NCI-H510A treated with DMSO at 0.1 percent for 48 hours (cell line): Measurements from ENCODE around the gene ZNHIT2.
"Not testable (repeated sequence)": the region's sequence is repeated elsewhere in the genome, so short reads cannot be mapped to it uniquely, and the experiment has no call there.

Experiments
- DNase-seq: peaks from one replicate; lab custom pipeline; 2025; lab: John Stamatoyannopoulos, UW

ZNHIT2 gene

DNA sequence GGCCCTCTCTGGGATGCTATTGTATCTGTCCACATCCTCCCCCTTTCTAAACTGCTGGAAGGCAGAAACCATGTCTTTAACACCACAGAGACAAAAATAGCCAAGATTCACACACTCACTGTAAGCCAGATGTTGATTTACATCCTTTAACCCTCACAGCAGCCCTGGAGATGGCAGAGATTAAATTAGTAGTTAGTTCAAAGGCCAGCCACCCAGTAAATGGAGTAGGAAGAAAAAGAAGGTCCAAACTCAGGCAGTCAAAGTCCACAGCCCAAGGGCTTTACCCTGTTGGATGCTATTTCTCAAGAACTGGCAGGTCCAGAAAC lies 2.1 kb upstream of the ZNHIT2 start:
- no peak for DNase-seq

DNA sequence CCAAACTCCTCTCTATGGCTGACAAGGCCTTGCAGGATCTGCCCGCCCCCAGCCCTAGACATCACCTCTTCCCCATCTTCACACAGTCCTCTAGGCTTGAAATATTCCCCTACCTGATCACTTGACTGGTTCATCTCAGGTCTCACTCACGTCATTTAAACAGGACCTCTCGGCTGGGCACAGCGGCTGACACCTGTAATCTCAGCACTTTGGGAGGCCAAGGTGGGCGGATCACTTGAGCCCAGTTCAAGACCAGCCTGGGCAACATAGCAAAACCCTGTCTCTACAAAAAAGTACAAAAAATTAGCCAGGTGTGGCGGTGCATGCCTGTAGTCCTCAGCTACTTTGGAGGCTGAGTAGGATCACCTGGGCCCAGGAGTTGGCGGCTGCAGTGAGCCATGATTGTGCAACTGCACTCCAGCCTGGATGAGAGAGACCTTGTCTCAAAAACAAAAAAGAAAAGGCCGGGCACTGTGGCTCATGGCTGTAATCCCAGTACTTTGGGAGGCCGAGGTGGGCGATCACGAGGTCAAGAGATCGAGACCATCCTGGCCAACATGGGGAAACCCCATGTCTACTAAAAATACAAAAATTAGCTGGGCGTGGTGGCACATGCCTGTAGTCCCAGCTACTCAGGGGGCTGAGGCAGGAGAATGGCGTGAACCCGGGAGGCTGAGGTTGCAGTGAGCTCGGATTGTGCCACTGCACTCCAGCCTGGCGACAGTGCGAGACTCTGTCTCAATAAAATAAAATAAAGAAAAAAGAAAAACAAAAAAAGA lies 1.6 kb upstream of the ZNHIT2 start:
- DNase-seq: not testable (repeated sequence)

DNA sequence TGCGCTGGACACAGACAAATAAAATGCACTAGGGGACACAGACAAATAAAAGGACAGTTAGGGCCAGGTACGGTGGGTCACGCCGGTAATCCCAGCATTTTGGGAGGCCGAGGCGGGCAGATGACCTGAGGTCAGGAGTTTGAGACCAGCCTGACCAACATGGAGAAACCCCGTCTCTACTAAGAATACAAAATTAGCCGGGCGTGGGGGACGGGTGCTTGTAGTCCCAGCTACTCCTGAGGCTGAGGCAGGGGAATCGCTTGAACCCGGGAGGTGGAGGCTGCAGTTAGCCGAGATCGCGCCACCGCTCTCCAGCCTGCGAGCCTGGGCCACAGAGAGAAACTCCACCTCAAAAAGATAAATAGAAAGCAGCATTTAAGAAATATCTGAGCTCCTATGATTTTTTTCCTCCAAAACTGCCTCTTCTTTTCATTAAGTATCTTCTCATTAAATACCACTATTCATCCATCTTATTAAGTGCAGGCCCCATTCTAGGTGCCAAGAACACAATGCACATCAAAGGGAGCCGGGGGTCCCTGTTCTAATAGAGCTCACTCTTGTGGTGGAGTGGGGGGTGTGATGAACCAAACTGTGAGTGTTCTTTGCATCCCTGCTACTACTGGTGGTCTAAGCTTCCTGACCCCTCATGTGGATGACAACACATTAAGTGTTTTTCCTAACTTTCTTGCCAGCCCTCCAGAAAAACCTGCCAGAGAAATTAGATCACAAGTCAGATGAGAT lies 766 bp upstream of the ZNHIT2 start:
- no peak for DNase-seq

DNA sequence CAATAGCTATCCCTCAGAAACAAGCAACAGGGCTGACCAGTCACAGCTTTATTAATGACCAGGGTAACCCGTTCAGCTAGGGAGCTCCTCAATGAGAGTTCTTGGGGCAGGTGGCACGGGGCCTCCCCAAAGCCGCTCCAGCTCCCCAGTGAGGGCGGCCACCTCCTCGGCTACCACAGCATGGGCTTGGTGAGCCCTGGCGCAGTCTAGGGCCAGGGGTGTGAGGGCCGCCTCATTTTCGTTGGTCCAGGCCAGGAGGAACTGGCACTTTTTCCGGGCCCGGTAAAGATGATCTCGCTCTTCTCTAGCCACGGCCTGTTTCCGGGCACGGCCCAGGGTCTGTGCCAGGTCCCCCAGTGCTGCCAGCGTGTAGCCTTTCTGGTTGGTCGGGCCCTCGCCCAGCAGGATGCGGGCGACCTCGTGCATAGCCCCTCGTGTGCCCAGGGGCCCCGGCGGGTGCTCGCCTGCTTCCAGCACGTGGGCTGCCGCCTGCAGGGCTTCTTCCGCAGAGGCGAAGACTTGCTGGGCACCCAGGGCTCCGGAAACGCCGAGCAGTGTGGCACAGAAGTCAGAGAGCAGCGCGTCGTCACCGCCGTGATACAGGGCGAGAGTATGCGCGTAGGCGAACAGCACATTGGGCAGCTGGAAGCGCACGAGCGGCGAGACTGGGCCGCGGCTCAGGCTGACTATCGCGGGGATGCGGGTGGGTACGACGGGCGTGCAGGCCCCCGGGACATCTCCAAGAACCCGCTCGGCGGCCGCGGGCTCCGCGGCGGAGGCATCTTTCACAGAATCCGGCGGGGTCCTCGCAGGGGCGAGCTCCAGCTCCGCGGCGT lies 913 bp downstream of the ZNHIT2 start:
- peak; percentile 9 for DNase-seq

DNA sequence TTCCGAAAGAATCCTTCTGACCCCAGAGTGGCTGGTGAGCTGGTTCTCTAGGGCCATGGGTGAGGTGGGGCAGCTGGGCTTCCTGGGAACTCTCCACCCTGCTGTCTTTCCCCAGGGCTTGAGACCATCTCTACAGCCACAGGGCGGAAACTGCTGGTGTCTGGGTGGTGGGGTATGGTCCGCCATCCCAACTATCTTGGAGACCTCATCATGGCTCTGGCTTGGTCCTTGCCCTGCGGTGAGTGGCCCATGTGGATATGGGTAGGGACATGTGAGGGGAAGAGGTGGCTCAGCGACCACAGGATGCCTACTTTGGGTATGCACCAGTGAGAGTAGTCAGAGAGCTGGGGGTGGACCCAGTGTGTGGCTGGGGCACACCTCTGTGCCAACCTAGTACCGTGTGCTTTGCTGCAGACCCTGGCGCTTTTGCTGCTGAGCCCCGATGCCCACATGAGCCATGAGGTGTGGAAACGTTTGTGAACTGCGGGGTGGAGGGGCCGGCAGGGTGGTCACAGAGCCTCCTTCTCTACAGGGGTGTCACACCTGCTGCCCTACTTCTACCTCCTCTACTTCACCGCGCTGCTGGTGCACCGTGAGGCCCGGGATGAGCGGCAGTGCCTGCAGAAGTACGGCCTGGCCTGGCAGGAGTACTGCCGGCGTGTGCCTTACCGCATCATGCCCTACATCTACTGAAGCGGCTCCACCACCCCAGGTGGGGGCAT lies 2.0 kb downstream of the ZNHIT2 start:
- DNase-seq: no peak

DNA sequence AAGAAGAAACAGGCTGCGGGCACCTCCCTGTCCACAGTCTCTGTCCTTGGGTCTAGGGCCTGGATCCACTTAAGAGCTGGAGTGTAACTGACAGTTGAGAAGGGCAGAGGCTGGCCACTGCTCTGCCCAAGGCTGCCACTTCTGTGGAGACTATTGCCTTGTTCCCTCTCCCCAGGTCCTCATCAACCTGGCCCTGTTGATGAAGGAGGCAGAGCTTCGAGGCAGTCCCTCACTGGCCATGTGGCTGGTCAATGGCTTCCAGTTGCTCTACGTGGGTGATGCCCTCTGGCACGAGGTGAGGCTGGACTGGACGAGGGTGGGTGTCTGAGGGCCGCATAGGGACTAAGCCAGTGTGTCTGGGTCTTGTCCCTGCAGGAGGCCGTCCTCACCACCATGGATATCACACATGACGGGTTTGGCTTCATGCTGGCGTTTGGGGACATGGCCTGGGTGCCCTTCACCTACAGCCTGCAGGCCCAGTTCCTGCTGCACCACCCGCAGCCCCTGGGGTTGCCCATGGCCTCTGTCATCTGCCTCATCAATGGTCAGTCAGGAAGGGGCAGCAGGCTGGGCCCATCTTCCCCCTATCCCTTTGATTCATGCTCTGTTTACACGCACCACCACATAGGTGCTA lies 2.8 kb downstream of the ZNHIT2 start:
- DNase-seq: no peak

DNA sequence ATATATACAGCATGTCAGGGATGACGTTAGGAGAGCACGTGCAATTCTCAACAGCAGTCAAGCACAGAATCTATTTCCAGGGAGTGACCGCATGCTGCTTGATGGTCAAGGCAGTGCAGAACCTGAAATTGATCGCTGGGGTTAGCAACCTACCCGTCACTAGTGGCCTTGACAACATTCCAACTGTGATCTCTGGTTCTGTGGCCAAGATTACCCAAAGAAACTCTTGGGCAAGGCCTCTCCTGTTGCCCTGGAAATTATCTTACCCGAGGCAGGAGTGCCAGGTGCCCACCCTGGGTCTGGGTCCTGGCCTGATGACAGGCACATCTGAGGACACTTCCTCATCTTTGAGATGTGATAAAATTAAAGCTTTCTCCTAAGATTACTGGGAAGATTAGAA lies 3.7 kb downstream of the ZNHIT2 start:
- no peak for DNase-seq

DNA sequence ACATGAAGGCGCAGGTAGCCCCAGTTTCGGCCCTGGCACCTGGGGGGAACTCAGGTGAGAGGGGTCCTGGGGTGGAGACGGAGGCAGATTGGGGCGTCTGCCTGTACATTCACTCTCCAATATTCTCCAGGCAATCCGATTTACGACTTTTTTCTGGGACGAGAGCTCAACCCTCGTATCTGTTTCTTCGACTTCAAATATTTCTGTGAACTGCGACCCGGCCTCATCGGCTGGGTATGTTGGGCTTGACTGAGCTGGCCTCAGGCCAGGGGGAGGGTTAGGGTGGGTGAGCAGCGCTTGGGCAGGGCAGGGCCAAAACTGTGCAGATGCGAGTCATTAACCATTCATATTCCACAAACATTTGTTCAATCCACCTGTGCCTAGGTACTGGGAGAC lies 4.1 kb downstream of the ZNHIT2 start:
- no peak for DNase-seq

DNA sequence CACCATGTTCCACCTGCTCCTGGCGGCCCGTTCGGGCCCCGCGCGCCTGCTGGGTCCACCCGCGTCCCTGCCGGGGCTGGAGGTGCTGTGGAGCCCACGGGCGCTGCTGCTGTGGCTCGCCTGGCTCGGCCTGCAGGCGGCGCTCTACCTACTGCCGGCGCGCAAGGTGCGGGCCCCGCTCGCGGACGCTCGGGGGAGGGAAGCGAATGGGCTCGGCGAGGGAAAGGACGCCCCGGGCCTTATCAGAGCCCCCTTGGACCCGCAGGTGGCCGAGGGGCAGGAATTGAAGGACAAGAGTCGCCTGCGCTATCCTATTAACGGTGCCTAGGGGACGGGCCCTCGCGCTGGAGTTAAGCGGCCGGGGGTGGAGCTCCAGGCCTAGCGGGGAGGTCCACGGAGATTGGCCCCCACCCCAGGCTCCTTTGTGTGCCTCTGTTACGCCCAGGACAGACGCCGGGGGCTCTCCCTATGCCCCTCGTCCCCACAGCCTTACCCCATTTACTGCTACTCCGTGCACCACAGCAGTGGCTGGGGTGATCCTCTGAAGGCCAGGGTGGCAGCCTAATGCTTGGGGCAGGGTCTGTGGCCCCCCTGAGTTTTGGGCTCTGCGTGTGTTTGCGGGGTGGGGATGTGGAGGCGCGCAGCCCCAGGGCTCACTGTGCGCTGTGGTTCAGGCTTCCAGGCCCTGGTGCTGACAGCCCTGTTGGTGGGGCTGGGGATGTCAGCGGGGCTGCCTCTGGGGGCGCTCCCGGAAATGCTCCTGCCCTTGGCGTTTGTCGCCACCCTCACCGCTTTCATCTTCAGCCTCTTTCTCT lies 4.7 kb downstream of the ZNHIT2 start:
- DNase-seq: peak; percentile 53

DNA sequence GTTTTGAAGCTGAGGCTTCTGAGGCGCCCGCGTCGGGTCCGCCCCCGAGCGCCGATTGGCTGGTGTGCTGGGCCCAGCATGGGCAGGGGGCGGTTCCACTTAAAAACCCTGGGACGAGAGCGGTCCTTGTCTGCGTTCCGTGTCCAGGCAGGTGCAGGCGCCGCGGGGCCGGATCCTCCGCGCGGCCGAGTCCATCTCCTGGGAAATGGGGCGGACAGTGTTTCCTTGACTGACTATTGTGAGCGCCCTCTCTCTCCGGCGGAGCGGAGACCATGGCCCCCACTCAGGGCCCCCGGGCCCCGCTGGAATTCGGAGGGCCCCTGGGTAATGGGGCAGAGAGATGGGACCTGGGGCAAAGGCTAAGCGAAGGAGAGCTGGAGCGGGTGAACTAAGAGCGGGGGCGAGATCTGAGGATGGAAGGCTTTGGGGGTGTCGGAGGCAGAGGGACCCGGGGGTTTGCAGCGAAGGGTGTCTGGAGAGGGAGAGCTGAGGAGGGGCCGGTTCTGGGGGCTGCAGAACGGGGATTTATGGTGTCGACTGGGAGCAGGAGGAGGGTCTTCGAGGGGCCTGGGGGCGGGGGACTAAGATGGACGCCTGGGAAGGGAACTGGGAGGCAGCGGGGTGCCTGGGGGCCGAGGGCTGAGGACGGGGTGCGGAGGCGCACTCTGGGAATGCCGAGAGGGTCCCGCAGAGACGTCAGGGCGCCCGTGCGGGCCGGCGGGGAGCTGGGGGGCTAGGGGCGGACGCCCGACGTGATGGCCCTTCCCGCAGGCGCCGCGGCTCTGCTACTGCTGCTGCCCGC lies 5.6 kb downstream of the ZNHIT2 start, which contains the start of gene TM7SF2:
TSS of gene TM7SF2 (plus strand) at position 129 of the 802 bp plus-strand sequence. CDS start at position 273, 144 bp downstream.
- peak; percentile 95 for DNase-seq

DNA sequence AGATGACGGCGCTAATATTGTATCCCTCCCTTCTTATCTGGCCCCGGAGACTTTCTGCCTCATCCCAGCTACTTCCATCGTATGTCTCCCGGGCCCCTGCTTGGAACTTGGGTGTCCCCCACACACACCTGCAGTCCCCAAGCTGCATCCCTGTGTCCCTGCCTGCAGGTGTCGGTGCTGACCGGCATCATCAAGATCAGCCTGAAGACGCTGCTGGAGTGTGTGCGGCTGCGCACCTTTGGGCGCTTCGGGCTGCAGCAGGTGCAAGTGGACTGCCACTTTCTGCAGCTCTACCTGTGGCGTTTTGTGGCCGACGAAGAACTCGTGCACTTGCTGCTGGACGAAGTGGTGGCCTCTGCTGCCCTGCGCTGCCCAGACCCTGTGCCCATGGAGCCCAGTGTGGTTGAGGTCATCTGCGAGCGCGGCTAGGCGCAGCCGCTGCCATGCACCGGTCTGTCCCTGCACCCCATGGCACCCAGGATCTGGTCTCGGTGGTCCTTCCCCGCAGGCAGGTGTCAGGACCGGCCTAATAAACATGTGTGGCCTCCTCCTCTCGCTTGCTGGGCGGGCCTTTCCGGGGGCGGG lies 6.2 kb downstream of the ZNHIT2 start:
- DNase-seq: no peak

DNA sequence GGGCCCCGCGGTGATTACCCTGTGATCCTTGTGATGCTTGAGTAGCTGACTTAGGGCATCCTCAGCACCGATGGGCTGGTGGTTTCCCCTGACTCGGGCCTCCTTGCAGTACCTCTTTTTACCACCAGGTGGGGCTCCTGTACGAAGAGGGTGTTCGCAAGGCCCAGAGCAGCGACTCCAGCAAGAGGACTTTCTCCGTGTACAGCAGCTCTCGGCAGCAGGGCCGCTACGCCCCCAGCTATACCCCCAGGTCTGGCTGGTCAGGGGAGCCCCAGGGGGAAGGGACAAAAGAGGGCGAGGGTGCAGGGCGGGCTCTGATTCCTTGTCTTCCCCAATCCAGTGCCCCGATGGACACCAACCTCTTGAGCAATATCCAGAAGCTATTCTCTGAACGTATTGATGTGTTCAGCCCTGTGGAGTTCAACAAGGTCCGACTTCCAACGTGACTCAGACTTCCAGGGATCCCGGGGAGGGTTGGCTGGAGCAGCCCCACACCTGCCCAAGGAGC lies 7.1 kb downstream of the ZNHIT2 start:
- DNase-seq: peak; percentile 91

DNA sequence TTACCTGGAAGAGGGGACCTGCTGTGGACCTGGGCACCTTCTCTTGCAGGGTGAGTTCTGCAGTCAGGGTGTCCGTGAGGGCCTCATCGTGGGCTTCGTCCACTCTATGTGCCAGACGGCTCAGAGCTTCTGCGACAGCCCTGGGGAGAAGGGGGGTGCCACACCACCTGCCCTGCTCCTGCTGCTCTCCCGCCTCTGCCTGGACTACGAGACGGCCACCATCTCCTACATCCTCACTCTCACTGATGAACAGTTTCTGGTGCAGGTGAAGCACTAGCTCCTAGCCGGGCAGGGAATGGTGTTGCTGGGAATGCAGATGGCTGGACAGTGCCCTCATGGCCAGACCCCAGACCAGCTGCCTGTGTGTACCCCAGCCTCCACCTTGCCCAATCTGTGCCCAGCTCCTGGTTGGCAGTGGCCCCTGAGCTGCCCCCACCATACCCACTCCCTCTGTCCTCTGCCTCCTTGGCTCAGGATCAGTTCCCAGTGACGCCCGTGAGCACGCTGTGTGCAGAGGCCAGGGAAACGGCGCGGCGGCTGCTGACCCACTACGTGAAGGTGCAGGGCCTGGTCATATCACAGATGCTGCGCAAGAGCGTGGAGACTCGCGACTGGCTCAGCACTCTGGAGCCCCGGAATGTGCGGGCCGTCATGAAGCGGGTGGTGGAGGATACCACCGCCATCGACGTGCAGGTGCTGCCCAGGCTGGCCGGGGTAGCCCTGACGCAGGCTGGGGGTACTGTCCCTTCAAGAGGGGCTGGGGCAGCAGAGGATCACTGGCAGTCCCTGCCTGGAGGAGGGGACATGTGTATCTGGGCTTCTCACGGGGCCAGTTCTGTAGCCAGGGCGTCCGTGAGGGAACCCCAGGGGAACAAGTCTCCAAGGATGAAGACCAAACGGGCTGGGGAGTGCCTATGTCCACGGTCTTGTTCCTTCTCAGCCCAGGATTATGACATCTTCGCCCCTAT lies 8.0 kb downstream of the ZNHIT2 start:
- DNase-seq: no peak

DNA sequence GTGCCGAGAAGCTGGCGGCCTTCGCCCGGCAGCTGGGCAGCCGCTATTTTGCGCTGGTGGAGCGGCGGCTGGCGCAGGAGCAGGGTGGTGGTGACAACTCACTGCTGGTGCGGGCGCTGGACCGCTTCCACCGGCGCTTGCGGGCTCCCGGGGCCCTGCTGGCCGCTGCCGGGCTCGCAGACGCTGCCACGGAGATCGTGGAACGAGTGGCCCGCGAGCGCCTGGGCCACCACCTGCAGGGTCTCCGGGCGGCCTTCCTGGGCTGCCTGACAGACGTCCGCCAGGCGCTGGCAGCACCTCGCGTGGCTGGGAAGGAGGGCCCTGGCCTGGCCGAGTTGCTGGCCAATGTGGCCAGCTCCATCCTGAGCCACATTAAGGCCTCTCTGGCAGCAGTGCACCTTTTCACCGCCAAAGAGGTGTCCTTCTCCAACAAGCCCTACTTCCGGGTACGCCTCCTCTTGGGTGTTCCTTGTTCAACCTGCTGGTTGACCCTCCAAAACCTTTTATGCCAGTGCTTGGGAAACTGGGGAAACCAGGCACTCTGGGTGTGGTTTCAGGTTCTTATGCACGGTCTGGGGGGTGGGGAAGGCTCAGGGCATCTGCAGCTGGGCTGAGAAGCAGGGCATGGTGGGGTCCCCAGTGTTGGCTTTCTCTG lies 8.9 kb downstream of the ZNHIT2 start:
- no peak for DNase-seq

DNA sequence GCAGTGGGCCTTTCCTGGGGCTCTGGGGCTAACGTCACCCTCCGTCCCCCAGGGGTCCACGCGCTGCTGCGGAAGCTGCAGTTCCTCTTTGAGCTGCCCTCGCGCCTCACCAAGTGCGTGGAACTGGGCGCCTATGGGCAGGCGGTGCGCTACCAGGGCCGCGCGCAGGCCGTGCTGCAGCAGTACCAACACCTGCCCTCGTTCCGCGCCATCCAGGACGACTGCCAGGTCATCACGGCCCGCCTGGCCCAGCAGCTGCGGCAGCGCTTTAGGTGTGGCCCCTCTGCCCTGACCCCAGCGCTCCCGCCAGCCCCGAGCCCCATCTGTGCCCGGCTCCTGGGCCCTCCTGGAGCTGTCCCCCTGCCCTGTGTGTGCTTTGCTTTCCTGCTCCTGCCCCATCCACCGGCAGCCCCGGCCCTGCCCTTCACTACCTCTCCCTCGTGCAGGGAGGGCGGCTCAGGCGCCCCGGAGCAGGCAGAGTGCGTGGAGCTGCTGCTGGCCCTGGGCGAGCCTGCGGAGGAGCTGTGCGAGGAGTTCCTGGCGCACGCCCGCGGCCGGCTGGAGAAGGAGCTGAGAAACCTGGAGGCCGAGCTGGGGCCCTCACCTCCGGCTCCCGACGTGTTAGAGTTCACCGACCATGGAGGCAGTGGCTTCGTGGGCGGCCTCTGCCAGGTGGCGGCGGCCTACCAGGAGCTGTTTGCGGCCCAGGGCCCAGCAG lies 9.6 kb downstream of the ZNHIT2 start:
- no peak for DNase-seq

DNA sequence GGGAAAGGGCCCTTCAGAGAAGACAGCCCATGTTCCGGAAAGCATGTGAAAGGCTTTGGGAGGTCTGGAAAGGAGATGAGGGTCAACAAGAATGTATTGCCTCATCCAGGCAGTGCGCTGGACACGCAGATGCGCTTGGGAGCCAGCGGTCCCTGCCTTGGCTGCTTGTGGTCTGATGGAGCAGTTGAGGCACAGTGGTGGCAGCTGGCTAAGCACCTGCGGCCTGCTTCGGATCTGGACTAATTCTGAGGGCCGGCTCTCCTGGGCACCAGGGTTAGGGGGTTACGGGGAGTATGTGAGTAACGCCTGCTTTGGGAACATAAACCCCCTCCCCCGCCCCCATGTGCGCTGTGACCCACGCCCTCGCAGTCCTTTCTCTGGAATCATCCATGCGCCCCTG lies 10.4 kb downstream of the ZNHIT2 start:
- DNase-seq: no peak

DNA sequence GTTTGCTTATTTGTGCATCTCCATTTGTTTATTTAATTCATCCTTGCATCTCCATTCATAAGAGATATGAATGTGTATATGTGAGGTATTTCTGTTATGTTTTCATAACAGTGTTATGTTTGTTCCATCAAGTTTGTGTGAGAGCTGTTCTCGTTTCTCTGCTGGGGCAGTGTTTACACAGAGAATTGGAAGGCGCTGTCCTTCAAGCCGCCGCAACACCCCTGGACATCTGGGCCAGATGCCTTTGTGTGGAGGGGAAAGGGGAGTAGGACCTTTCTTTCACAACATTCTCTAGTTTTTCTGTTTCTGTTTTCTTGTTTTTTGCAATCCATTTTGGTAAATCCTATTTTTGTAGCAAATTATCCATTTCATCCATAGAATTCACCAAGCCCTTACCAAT lies 12.9 kb downstream of the ZNHIT2 start:
- no peak for DNase-seq
